IMR-90 (cell line): ENCODE results near the gene COG2. TPM values are rescaled to one million over a fixed set of nuclear protein-coding genes. Genes with fewer than 3 reads are reported as not detected.
A peak's percentile ranks its signal among the peaks of the same experiment; 100 is the strongest.
"Not testable (repeated sequence)": the region's sequence is repeated elsewhere in the genome, so short reads cannot be mapped to it uniquely, and the experiment has no call there.

Experiments
- ATAC-seq: fragments of 200-7000 bp; cut with Tn5 transposase; 2 replicates; pipeline ENCODE4 v1.9.1; 2020; ENCODE audit warnings: low read depth, mild to moderate bottlenecking, moderate library complexity
- BruUV-seq: library from RNA; stranded (reverse); fragments of 400-500 nt; replicated peaks from 2 replicates; lab custom pipeline; 2021; lab: Mats Ljungman, UMichigan
- CTCF ChIA-PET: fragments of 300-600 bp; formaldehyde crosslinking; extraction: SDS; loops from one replicate; lab custom pipeline; 2021; ENCODE audit warnings: antibody characterized with exemption; lab: Yijun Ruan, JAX
- POLR2A ChIA-PET: fragments of 300-600 bp; sonication (Branson Sonifier 250); formaldehyde crosslinking; loops from one replicate; lab custom pipeline; 2022; ENCODE audit warnings: antibody characterized with exemption; ENCODE audit not compliant: unreplicated experiment; lab: Charles Lee
- DNase-seq: peaks from one replicate; pipeline ENCODE4 v3.0.0; 2013
- H2AFZ ChIP-seq: replicated peaks from 2 replicates; pipeline ENCODE3; 2013; ENCODE audit warnings: low read length, mild to moderate bottlenecking; ENCODE audit not compliant: poor library complexity
- H2AK5ac ChIP-seq: 2 replicates; pipeline ENCODE4 v1.6.1; 2013; ENCODE audit warnings: low read depth, low read length, inconsistent platforms
- H2AK9ac ChIP-seq: replicated peaks from 2 replicates; pipeline ENCODE3; 2013; ENCODE audit warnings: mild to moderate bottlenecking, low read depth, low read length, moderate library complexity; ENCODE audit not compliant: poor library complexity
- H2BK120ac ChIP-seq: 2 replicates; pipeline ENCODE4 v1.6.1; 2013; ENCODE audit warnings: low read depth, low read length, inconsistent platforms
- H2BK15ac ChIP-seq: 3 replicates; pipeline ENCODE4 v1.6.1; 2013; ENCODE audit warnings: low read depth, low read length, inconsistent platforms
- H2BK20ac ChIP-seq: 2 replicates; pipeline ENCODE4 v1.6.1; 2013; ENCODE audit warnings: low read depth, mild to moderate bottlenecking, inconsistent platforms, low read length, moderate library complexity
- H2BK5ac ChIP-seq: 2 replicates; pipeline ENCODE4 v1.6.1; 2013; ENCODE audit warnings: mild to moderate bottlenecking, low read depth, low read length, inconsistent platforms; ENCODE audit not compliant: poor library complexity, severe bottlenecking
- H3K14ac ChIP-seq: replicated peaks from 2 replicates; pipeline ENCODE4 v1.6.1; 2013; ENCODE audit warnings: low read depth, low read length, inconsistent platforms
- H3K18ac ChIP-seq: 2 replicates; pipeline ENCODE4 v1.6.1; 2013; ENCODE audit warnings: low read depth, low read length, control low read depth
- H3K23ac ChIP-seq: 2 replicates; pipeline ENCODE4 v1.6.1; 2013; ENCODE audit warnings: low read depth, low read length, inconsistent platforms
- H3K27ac ChIP-seq: 2 replicates; pipeline ENCODE4 v1.5.1; 2013; ENCODE audit warnings: mild to moderate bottlenecking, control low read depth, low read length; ENCODE audit not compliant: insufficient read depth
- H3K27me3 ChIP-seq: 2 replicates; pipeline ENCODE4 v1.6.1; 2013; ENCODE audit warnings: low read length; ENCODE audit not compliant: control insufficient read depth, insufficient read depth
- H3K36me3 ChIP-seq: 2 replicates; pipeline ENCODE4 v1.6.1; 2013; ENCODE audit warnings: low read length, mixed read lengths; ENCODE audit not compliant: control insufficient read depth, insufficient read depth
- H3K4ac ChIP-seq: 2 replicates; pipeline ENCODE4 v1.6.1; 2013; ENCODE audit warnings: low read depth, low read length, inconsistent platforms
- H3K4me1 ChIP-seq: 2 replicates; pipeline ENCODE4 v1.6.1; 2013; ENCODE audit warnings: low read length, mixed read lengths; ENCODE audit not compliant: control insufficient read depth, insufficient read depth
- H3K4me2 ChIP-seq: 2 replicates; pipeline ENCODE4 v1.6.1; 2013; ENCODE audit warnings: low read depth, mild to moderate bottlenecking, control low read depth, low read length, moderate library complexity
- H3K4me3 ChIP-seq: 2 replicates; pipeline ENCODE4 v1.5.1; 2013; ENCODE audit warnings: low read depth, mild to moderate bottlenecking, control low read depth, low read length, moderate library complexity; ENCODE audit not compliant: insufficient read depth
- H3K56ac ChIP-seq: 2 replicates; pipeline ENCODE4 v1.6.1; 2013; ENCODE audit warnings: low read length, inconsistent platforms; ENCODE audit not compliant: insufficient read depth; ENCODE audit errors: extremely low read depth
- H3K79me1 ChIP-seq, 2 experiments: 2 replicates each; pipeline ENCODE4 v1.6.1; 2013; ENCODE audit warnings: low read length in 2 of 2, inconsistent platforms in 1 of 2, low read depth in 1 of 2
- H3K9ac ChIP-seq: 2 replicates; pipeline ENCODE4 v1.6.1; 2013; ENCODE audit warnings: low read depth, low read length, control low read depth
- H3K9me1 ChIP-seq: 2 replicates; pipeline ENCODE4 v1.6.1; 2013; ENCODE audit warnings: low read length, inconsistent platforms; ENCODE audit not compliant: insufficient read depth
- H3K9me3 ChIP-seq: 2 replicates; pipeline ENCODE4 v1.6.1; 2013; ENCODE audit warnings: low read length; ENCODE audit not compliant: control insufficient read depth, insufficient read depth
- H4K20me1 ChIP-seq: 2 replicates; pipeline ENCODE4 v1.6.1; 2013; ENCODE audit warnings: low read length, inconsistent platforms; ENCODE audit not compliant: insufficient read depth
- H4K5ac ChIP-seq: 2 replicates; pipeline ENCODE4 v1.6.1; 2013; ENCODE audit warnings: mild to moderate bottlenecking, low read depth, low read length, control low read depth
- H4K8ac ChIP-seq, 2 experiments: 2 replicates each; pipeline ENCODE4 v1.6.1; 2013; ENCODE audit warnings: low read depth in 2 of 2, low read length in 2 of 2, control low read depth in 1 of 2, inconsistent platforms in 1 of 2
- H4K91ac ChIP-seq: 2 replicates; pipeline ENCODE4 v1.6.1; 2013; ENCODE audit warnings: low read depth, low read length, inconsistent platforms; ENCODE audit not compliant: insufficient read depth
- BHLHE40 ChIP-seq: fragments of 150-350 bp; IDR thresholded peaks from 2 replicates; pipeline ENCODE4 v1.6.1; 2016; ENCODE audit warnings: mild to moderate bottlenecking, low read depth, low read length
- CEBPB ChIP-seq: IDR thresholded peaks from 2 replicates; pipeline ENCODE4 v1.6.1; 2012; ENCODE audit warnings: low read depth, low read length, improper control_type of control experiment
- FOS ChIP-seq: fragments of 150-350 bp; IDR thresholded peaks from 2 replicates; pipeline ENCODE4 v1.6.1; 2016; ENCODE audit warnings: low read depth, low read length
- NFE2L2 ChIP-seq: fragments of 150-350 bp; IDR thresholded peaks from 2 replicates; pipeline ENCODE4 v1.6.1; 2016; ENCODE audit warnings: low read depth, mild to moderate bottlenecking, low read length
- POLR2A ChIP-seq: IDR thresholded peaks from 2 replicates; pipeline ENCODE4 v1.6.1; 2012; ENCODE audit warnings: mild to moderate bottlenecking, low read depth, low read length
- WGBS, 2 experiments: methylation state at CpG; one replicate each; pipeline versions ENCODE4 v1.1.5 to v1.1.7; 2013; ENCODE audit warnings: missing lambda C conversion rate in 2 of 2; ENCODE audit not compliant: insufficient read length in 1 of 2; ENCODE audit errors: extremely low coverage in 2 of 2; 5-methylcytosine and 5-hydroxymethylcytosine counted together
- dilution Hi-C: fragments of 300-500 bp; cut with HindIII; formaldehyde crosslinking; loops from one replicate; pipeline ENCODE4 v1.14.3; 2018; ENCODE audit warnings: low sequenced_read_pairs; ENCODE audit not compliant: unreplicated experiment
- in situ Hi-C: fragments of 300-500 bp; cut with MboI; formaldehyde crosslinking; loops from 3 replicates; pipeline ENCODE4 v1.14.3; 2019; ENCODE audit warnings: low sequenced_read_pairs, inconsistent platforms, mixed read lengths
- intact Hi-C: fragments of 100-400 bp; cut with micrococcal nuclease; formaldehyde crosslinking; loops from 2 replicates; pipeline ENCODE4 v1.10.0; 2022
- polyA plus RNA-seq, 3 experiments: library from polyadenylated mRNA; depleted of rRNA; stranded (reverse); fragments of >200 nt; gene quantifications; 2 replicates each; pipeline ENCODE4 v1.2.3, GENCODE V29; 2012; ENCODE audit warnings: low replicate concordance in 1 of 3
- total RNA-seq: library from RNA; depleted of rRNA; stranded (reverse); fragments of >200 nt; gene quantifications from 2 replicates; pipeline ENCODE4 v1.2.3, GENCODE V29; 2012

COG2 gene
- total and polyA plus RNA-seq, 2 of the 4 experiments (the other 2 are of a cell fraction) = 9.1 to 16.7 TPM

DNA sequence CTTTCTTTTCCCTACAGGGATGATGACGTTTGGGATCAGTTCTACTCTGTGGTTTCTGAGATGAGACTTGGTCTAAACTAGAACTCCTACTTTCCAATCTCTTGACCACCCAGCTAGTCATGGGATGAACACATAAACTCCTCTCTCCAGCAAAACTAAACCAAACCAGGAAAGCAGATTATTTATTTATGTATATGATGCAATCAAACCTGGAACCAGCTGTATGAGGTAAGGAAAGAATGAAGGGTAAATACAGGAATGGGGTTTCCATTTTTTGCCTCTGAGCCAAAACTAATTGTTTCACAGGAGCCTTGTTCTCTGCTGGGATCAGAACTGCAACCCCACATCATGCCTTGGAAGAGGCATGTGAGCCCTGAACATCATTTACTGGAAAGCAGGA lies 75.0 kb downstream of the COG2 start:
- H4K91ac ChIP-seq = no peak overlapping the region
- H4K5ac ChIP-seq = no peak overlapping the region
- no peaks in the 10 kb centered on the region for H3K27me3 ChIP-seq
- no peaks in the 10 kb centered on the region for H4K20me1 ChIP-seq
- in situ Hi-C loops (no loop called here), dilution Hi-C loops (no loop called here), intact Hi-C loops (no loop called here)
- H3K27ac ChIP-seq = no peak overlapping the region
- H3K36me3 ChIP-seq = no peaks in the 10 kb centered on the region
- no CpG with 5 or more reads among the region's 1 CpG for WGBS, 2 experiments
- H3K9me1 ChIP-seq = peaks cover 4% of the 10 kb centered on the region; the same call in 1 of the 2 replicates
- no peak overlapping the region for H3K4ac ChIP-seq
- H3K14ac ChIP-seq = no peak overlapping the region
- TF ChIP-seq POLR2A = no peak
- no peak for TF ChIP-seq FOS
- TF ChIP-seq CEBPB = peak; percentile 79
- TF ChIP-seq NFE2L2 = no peak
- TF ChIP-seq BHLHE40 = no peak
- CTCF ChIA-PET = no interaction called here
- no peak overlapping the region for H2BK20ac ChIP-seq
- ATAC-seq (no peak), DNase-seq (peak; percentile 61)
- H2BK5ac ChIP-seq = no peak overlapping the region
- H3K9ac ChIP-seq = no peak overlapping the region
- no peak overlapping the region for H2AFZ ChIP-seq
- no peak overlapping the region for H3K4me3 ChIP-seq
- peaks cover 11% of the 10 kb centered on the region for H3K4me1 ChIP-seq
- no peak overlapping the region for H4K8ac ChIP-seq
- BruUV-seq = no TSS peak
- no peak overlapping the region for H2BK120ac ChIP-seq
- H2AK5ac ChIP-seq = no peak overlapping the region
- no peak overlapping the region for H3K18ac ChIP-seq
- no peak overlapping the region for H3K56ac ChIP-seq
- H2BK15ac ChIP-seq = no peak overlapping the region
- no peak overlapping the region for H3K4me2 ChIP-seq
- H3K9me3 ChIP-seq = no peaks in the 10 kb centered on the region
- no peak overlapping the region for H2AK9ac ChIP-seq
- no peaks in the 10 kb centered on the region for H3K79me1 ChIP-seq
- POLR2A ChIA-PET = no interaction called here
- H3K23ac ChIP-seq = no peak overlapping the region

DNA sequence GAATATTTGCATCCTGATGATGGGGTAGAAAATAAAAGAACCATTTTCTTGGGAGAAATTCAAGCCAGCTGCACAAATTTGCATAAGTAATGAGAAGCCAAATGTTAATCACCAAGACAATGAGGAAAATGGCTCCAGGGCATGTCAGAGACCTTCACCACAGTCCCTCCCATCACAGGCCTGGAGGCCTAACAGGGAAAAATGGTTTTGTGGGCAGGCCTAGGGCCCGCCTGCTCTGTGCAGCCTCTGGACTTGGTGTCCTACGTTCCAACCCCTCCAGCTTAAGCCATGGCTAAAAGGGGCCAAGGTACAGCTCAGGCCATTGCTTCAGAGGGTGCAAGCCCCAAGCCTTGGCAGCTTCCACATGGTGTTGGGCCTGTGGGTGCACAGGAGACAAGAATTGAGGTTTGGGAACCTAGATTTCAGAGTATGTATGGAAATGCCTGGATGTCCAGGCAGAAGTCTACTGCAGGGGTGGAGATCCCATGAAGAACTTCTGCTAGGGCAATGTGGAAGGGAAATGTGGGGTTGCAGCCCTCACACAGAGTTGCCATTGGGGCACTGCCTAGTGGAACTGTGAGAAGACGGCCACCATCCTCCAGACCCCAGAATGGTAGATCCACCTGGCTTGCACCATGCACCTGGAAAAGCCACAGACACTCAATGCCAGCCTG lies 79.7 kb downstream of the COG2 start:
- ATAC-seq, H2BK5ac ChIP-seq, H3K4me3 ChIP-seq, H4K5ac ChIP-seq, H3K4ac ChIP-seq, H3K56ac ChIP-seq, intact Hi-C loops, H3K14ac ChIP-seq, H3K9me3 ChIP-seq, H4K91ac ChIP-seq, H2AK9ac ChIP-seq, H3K23ac ChIP-seq, in situ Hi-C loops, H3K27me3 ChIP-seq, H2AK5ac ChIP-seq, POLR2A ChIA-PET, H3K4me2 ChIP-seq, DNase-seq, H3K18ac ChIP-seq, H4K8ac ChIP-seq, H3K9me1 ChIP-seq, H2BK15ac ChIP-seq, H3K4me1 ChIP-seq, H3K79me1 ChIP-seq, H2BK20ac ChIP-seq, H4K20me1 ChIP-seq, H3K9ac ChIP-seq, H2BK120ac ChIP-seq, H2AFZ ChIP-seq, CTCF ChIA-PET, dilution Hi-C loops, BruUV-seq, H3K27ac ChIP-seq, H3K36me3 ChIP-seq: not testable (repeated sequence)
- no CpG with 5 or more reads among the region's 3 CpGs for WGBS, 2 experiments
